ENCODE results near the gene CD200.

- TF ChIP-seq TAF1 (conservative IDR thresholded peaks at IDR 0.05) = no peak
- TF ChIP-seq JUND (IDR thresholded peaks at IDR 0.05) = no peak
- no peak for TF ChIP-seq RAD21 (IDR thresholded peaks at IDR 0.05)
- TF ChIP-seq CTCF (IDR thresholded peaks at IDR 0.05; ENCODE audit: low read depth, low read length, missing input control) = no peak
- no peak for TF ChIP-seq FOXA1 (IDR thresholded peaks at IDR 0.05)
- TF ChIP-seq RXRA (IDR thresholded peaks at IDR 0.05) = no peak
- TF ChIP-seq SP1 (IDR thresholded peaks at IDR 0.05) = no peak
- no peak for TF ChIP-seq ATF3 (IDR thresholded peaks at IDR 0.05)
- TF ChIP-seq REST (IDR thresholded peaks at IDR 0.05) = no peak
Observed at GRCh38 chr3:112321867-112322652, 10.9 kb upstream of the CD200 start.
